K562 (cell line): ENCODE results near the gene TTN. TPM values are rescaled to one million over a fixed set of nuclear protein-coding genes. Genes with fewer than 3 reads are reported as not detected.

ENCODE experiments used
- ATAC-seq: fragments of 200-7000 bp; cut with Tn5 transposase; 3 replicates; pipeline ENCODE4 v1.9.1; 2020; ENCODE audit warnings: moderate library complexity
- BruUV-seq: library from RNA; stranded (reverse); fragments of 400-500 nt; replicated peaks from 2 replicates; lab custom pipeline; 2021; lab: Mats Ljungman, UMichigan
- CTCF ChIA-PET: fragments of 300-600 bp; formaldehyde crosslinking; extraction: SDS; loops from one replicate; lab custom pipeline; 2021; ENCODE audit warnings: low intra/inter-chr PET ratio; lab: Yijun Ruan, JAX
- POLR2A ChIA-PET: fragments of 300-600, 350-650 bp; sonication (Branson Sonifier 250); formaldehyde crosslinking; extraction: SDS; loops from one replicate; lab custom pipeline; 2021; ENCODE audit warnings: antibody characterized with exemption, inconsistent platforms; lab: Yijun Ruan, JAX
- DNase-seq, 4 experiments: peaks; one replicate each; pipeline versions ENCODE4 v3.0.0 to v3.0.0-alpha.2; 2011 to 2018; ENCODE audit warnings: low spot score in 3 of 4, mixed read lengths in 3 of 4; ENCODE audit errors: extremely low read depth in 1 of 4
- FAIRE-seq: peaks from 2 replicates; lab custom pipeline; 2011; peaks lifted over from hg19 to GRCh38; lab: Jason Lieb, UNC
- H2AFZ ChIP-seq: 2 replicates; pipeline ENCODE4 v1.6.0; 2011; ENCODE audit warnings: low read depth, low read length, control low read depth, inconsistent platforms
- H3K27ac ChIP-seq: fragments of 200-600 bp; 3 replicates; pipeline ENCODE4 v1.8.0; 2011; ENCODE audit warnings: low read depth, mild to moderate bottlenecking, control low read depth, inconsistent platforms, low read length, moderate library complexity, mixed read lengths; ENCODE audit errors: extremely low read depth
- H3K27me3 ChIP-seq, 2 experiments: fragments of 300-600 bp in 1 of 2; 2 replicates in 1 of 2; 3 replicates in 1 of 2; pipeline versions ENCODE4 v1.6.0 to v1.8.0; 2011; ENCODE audit warnings: inconsistent platforms in 2 of 2, low read length in 2 of 2, mild to moderate bottlenecking in 1 of 2, mixed read lengths in 1 of 2, moderate library complexity in 1 of 2; ENCODE audit not compliant: control insufficient read depth in 2 of 2, insufficient read depth in 2 of 2
- H3K36me3 ChIP-seq: fragments of 300-600 bp; 3 replicates; pipeline ENCODE4 v1.8.0; 2011; ENCODE audit warnings: mild to moderate bottlenecking, low read length, inconsistent platforms; ENCODE audit not compliant: control insufficient read depth, insufficient read depth
- H3K4me1 ChIP-seq, 2 experiments: fragments of 200-600 bp in 1 of 2; replicated peaks in 1 of 2; 2 replicates in 1 of 2; 3 replicates in 1 of 2; pipeline versions ENCODE4 v1.5.1 to v1.8.0; 2011; ENCODE audit warnings: inconsistent platforms in 2 of 2, low read length in 2 of 2, mild to moderate bottlenecking in 1 of 2, mixed read lengths in 1 of 2, moderate library complexity in 1 of 2; ENCODE audit not compliant: control insufficient read depth in 2 of 2, insufficient read depth in 2 of 2
- H3K4me2 ChIP-seq: 2 replicates; pipeline ENCODE4 v1.6.1; 2011; ENCODE audit warnings: low read length, control low read depth, inconsistent platforms, mixed read lengths; ENCODE audit not compliant: insufficient read depth
- H3K4me3 ChIP-seq: fragments of 200-600 bp; sonication (generic), shearing (Covaris generic); 2 replicates; pipeline ENCODE4 v1.5.1; 2016; ENCODE audit warnings: control low read depth, inconsistent platforms
- H3K79me2 ChIP-seq: fragments of 200-600 bp; 3 replicates; pipeline ENCODE4 v1.8.0; 2011; ENCODE audit warnings: low read length, inconsistent platforms; ENCODE audit not compliant: control insufficient read depth, insufficient read depth
- H3K9ac ChIP-seq, 2 experiments: 2 replicates each; pipeline versions ENCODE4 v1.6.0 to v1.6.1; 2011; ENCODE audit warnings: low read depth in 2 of 2, low read length in 2 of 2, control low read depth in 1 of 2, inconsistent platforms in 1 of 2, mild to moderate bottlenecking in 1 of 2, mixed read lengths in 1 of 2; ENCODE audit not compliant: insufficient read depth in 1 of 2
- H3K9me1 ChIP-seq: one replicate; pipeline ENCODE4 v1.6.0; 2011; ENCODE audit warnings: inconsistent platforms, mild to moderate bottlenecking, low read length, moderate library complexity; ENCODE audit not compliant: control insufficient read depth, insufficient read depth
- H3K9me3 ChIP-seq: replicated peaks from 2 replicates; pipeline ENCODE4 v1.5.1; 2011; ENCODE audit warnings: low read depth, low read length, inconsistent platforms; ENCODE audit not compliant: control insufficient read depth, insufficient read depth
- H4K20me1 ChIP-seq: replicated peaks from 2 replicates; pipeline ENCODE4 v1.6.1; 2011; ENCODE audit warnings: low read length, inconsistent platforms, mixed read lengths; ENCODE audit not compliant: control insufficient read depth, insufficient read depth
- CHD4 ChIP-seq: fragments of 200-600 bp; sonication (generic); IDR thresholded peaks from 3 replicates; pipeline ENCODE4 v1.6.1; 2012; ENCODE audit warnings: low read depth, mild to moderate bottlenecking, mixed read lengths, low read length, inconsistent platforms; ENCODE audit not compliant: insufficient read depth, insufficient replicate concordance, poor library complexity, severe bottlenecking
- HIVEP1 ChIP-seq: fragments of 250-450 bp; sonication (Bioruptor Pico); IDR thresholded peaks from 2 replicates; pipeline ENCODE4 v1.4.0; 2020; ENCODE audit warnings: mild to moderate bottlenecking
- PHF21A ChIP-seq: fragments of 450-650 bp; IDR thresholded peaks from 2 replicates; pipeline ENCODE4 v1.6.1; 2017; ENCODE audit warnings: low read depth, borderline replicate concordance
- PHTF2 ChIP-seq: fragments of 250-450 bp; sonication (Bioruptor Pico); IDR thresholded peaks from 2 replicates; pipeline ENCODE4 v1.5.0; 2021; ENCODE audit warnings: mild to moderate bottlenecking
- PREB ChIP-seq: sonication (generic); formaldehyde crosslinking; IDR thresholded peaks from 2 replicates; pipeline ENCODE4 v1.8.1; 2023; ENCODE audit warnings: mild to moderate bottlenecking, missing genetic modification reagents
- RBM15 ChIP-seq: fragments of 200-400 bp; formaldehyde crosslinking; IDR thresholded peaks from 2 replicates; pipeline ENCODE4 v1.6.1; 2018; ENCODE audit warnings: mild to moderate bottlenecking, low read length, moderate library complexity; ENCODE audit not compliant: insufficient read depth
- SMARCB1 ChIP-seq: IDR thresholded peaks from 2 replicates; pipeline ENCODE4 v1.6.1; 2011; ENCODE audit warnings: improper control_type of control experiment, low read depth; ENCODE audit not compliant: insufficient read length
- SOX6 ChIP-seq: fragments of 450-650 bp; IDR thresholded peaks from 2 replicates; pipeline ENCODE4 v1.6.1; 2014; ENCODE audit warnings: mild to moderate bottlenecking
- SREBF1 ChIP-seq: fragments of 150-350 bp; IDR thresholded peaks from 2 replicates; pipeline ENCODE4 v1.6.1; 2014; ENCODE audit warnings: antibody characterized with exemption, low read depth, low read length, borderline replicate concordance
- ZC3H4 ChIP-seq: sonication (generic); formaldehyde crosslinking; IDR thresholded peaks from 2 replicates; pipeline ENCODE4 v1.9.0; 2021; ENCODE audit warnings: missing genetic modification reagents, borderline replicate concordance
- ZNF165 ChIP-seq: fragments of 250-450 bp; sonication (Bioruptor Pico); IDR thresholded peaks from 2 replicates; pipeline ENCODE4 v1.4.0; 2020; ENCODE audit warnings: borderline replicate concordance
- WGBS: fragments of 100-300 bp; shearing (Covaris generic); methylation state at CpG from one replicate; pipeline ENCODE4 v1.1.6; 2016; ENCODE audit warnings: low coverage, mixed read lengths; ENCODE audit not compliant: insufficient coverage; ENCODE audit errors: missing lambda C conversion rate; 5-methylcytosine and 5-hydroxymethylcytosine counted together
- in situ Hi-C: fragments of 300-500 bp; cut with MboI; formaldehyde crosslinking; loops from 4 replicates; pipeline ENCODE4 v1.15.0; 2018; ENCODE audit warnings: inconsistent platforms, mixed read lengths
- intact Hi-C: fragments of 100-400 bp; cut with micrococcal nuclease; formaldehyde crosslinking; loops from 2 replicates; pipeline ENCODE4 v1.14.2; 2022
- polyA plus RNA-seq, 8 experiments: library from polyadenylated mRNA; depleted of rRNA in 4 of 8; stranded (reverse) in 5 of 8; unstranded in 3 of 8; fragments of >200 nt; fragmentation: Nextera tagmentation in 2 of 8; fragmentation: Illumina TruSeq in 1 of 8; extraction: Ambion mirVana in 2 of 8; extraction: Trizol in 1 of 8; gene quantifications; 2 replicates each; pipeline versions ENCODE4 v1.2.1 to v1.2.3, GENCODE V29; 2011 to 2014; ENCODE audit warnings: inconsistent platforms in 1 of 8, missing spikeins in 1 of 8
- total RNA-seq, 7 experiments: library from RNA; depleted of rRNA in 6 of 7; stranded (reverse); fragments of >200 nt in 6 of 7; fragmentation: Illumina TruSeq in 2 of 7; extraction: Trizol in 2 of 7; gene quantifications; 2 replicates each; pipeline versions ENCODE4 v1.2.1 to v1.2.3, GENCODE V29; 2011 to 2021; ENCODE audit warnings: low replicate concordance in 1 of 7
- TF ChIP-seq, protein P1 (sequence below): fragments of 250-450 bp; sonication (Bioruptor Pico); IDR thresholded peaks from 2 replicates; pipeline ENCODE4 v1.8.0; 2021; ENCODE audit warnings: borderline replicate concordance, mild to moderate bottlenecking, moderate library complexity; ENCODE audit not compliant: poor library complexity, severe bottlenecking

The TTN gene
- total and polyA plus RNA-seq, 9 of the 15 experiments (the other 6 are each of a cell fraction or from before 2014, with no cell fraction given), result under 0.01 to 0.20 (median 0.04) TPM; not detected in 1

DNA sequence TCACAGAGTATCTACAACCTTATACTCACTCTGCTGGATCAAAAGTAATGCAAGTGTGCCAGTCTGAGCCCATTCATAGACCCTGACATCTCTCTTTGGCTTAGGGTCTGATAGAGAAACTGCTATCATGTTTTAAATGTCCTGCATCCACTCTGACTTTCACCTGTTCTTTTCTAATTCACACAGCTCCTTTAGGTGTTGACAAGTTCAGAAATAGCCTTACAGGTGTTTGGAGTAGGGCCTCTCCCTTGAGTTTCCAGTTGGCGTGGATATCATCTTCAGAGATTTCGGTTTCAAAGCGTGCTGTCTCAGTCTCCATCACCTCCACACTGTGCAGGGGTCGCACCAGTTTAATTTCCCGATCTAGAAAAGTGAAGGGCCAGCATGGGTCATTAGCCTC, 176.6 kb downstream of the TTN start:
- POLR2A ChIA-PET, result no interaction called here

More for the DNA sequence above, 176.6 kb downstream of the TTN start:
- no peak overlapping the region for H2AFZ ChIP-seq
- intact Hi-C loops, result no loop called here
- no peaks in the 10 kb centered on the region for H3K79me2 ChIP-seq
- in situ Hi-C loops, result no loop called here
- CTCF ChIA-PET, result no interaction called here
- no peaks in the 10 kb centered on the region for H3K4me1 ChIP-seq
- no peak overlapping the region for H3K9ac ChIP-seq
- H3K27me3 ChIP-seq, result peaks cover 3 to 10% of the 10 kb centered on the region in 2 experiments; a peak in 3 of 5 replicates
- H3K27ac ChIP-seq, result no peak overlapping the region
- H3K9me1 ChIP-seq, result no peaks in the 10 kb centered on the region
- DNase-seq (no peak), FAIRE-seq (no peak), ATAC-seq (no peak)
- H3K36me3 ChIP-seq, result no peaks in the 10 kb centered on the region
- no peaks in the 10 kb centered on the region for H4K20me1 ChIP-seq
- H3K9me3 ChIP-seq, result no peaks in the 10 kb centered on the region
- no peak for TF ChIP-seq PREB (CRISPR knock-in tag)
- no peak for TF ChIP-seq CHD4
- TF ChIP-seq HIVEP1 (CRISPR knock-in tag), result no peak
- TF ChIP-seq PHTF2 (CRISPR knock-in tag), result no peak
- no peak for TF ChIP-seq SOX6
- no peak for TF ChIP-seq ZC3H4 (CRISPR knock-in tag)
- TF ChIP-seq ZNF165 (CRISPR knock-in tag), result no peak
- TF ChIP-seq SREBF1, result no peak
- TF ChIP-seq RBM15, result no peak
- no peak for TF ChIP-seq SMARCB1
- TF ChIP-seq, protein P1, sequence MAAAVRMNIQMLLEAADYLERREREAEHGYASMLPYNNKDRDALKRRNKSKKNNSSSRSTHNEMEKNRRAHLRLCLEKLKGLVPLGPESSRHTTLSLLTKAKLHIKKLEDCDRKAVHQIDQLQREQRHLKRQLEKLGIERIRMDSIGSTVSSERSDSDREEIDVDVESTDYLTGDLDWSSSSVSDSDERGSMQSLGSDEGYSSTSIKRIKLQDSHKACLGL (CRISPR knock-in tag), result no peak
- TF ChIP-seq PHF21A, result no peak
- H3K4me2 ChIP-seq, result no peak overlapping the region
- no TSS peak for BruUV-seq
- 2% methylated on average over 5 of the region's 5 CpGs for WGBS
- H3K4me3 ChIP-seq, result no peak overlapping the region
